Measurements from ENCODE around the gene SDHAF3. TPM values are rescaled to one million over a fixed set of nuclear protein-coding genes. Genes with fewer than 3 reads are reported as not detected.

The SDHAF3 gene
- total RNA-seq, 1 experiment from 2014 or later, result 25.0 TPM

GRCh38 chr7:97089771-97090170 is 27.7 kb upstream of the SDHAF3 start:
- no peaks in the 10 kb centered on the region for H3K9me3 ChIP-seq (ENCODE audit: control insufficient read depth in 1 of 2, insufficient read depth in 1 of 2, low read depth in 1 of 2, low read length in 2 of 2)
- POLR2A ChIA-PET, result no interaction called here
- no peak overlapping the region for H3K9ac ChIP-seq (ENCODE audit: low read length)
- H3K27ac ChIP-seq (ENCODE audit: low read depth, low read length), result no peak overlapping the region
- BruUV-seq (replicated peaks), result no TSS peak
- H3K4me2 ChIP-seq (ENCODE audit: low read length), result no peak overlapping the region
- TF ChIP-seq, protein P1, sequence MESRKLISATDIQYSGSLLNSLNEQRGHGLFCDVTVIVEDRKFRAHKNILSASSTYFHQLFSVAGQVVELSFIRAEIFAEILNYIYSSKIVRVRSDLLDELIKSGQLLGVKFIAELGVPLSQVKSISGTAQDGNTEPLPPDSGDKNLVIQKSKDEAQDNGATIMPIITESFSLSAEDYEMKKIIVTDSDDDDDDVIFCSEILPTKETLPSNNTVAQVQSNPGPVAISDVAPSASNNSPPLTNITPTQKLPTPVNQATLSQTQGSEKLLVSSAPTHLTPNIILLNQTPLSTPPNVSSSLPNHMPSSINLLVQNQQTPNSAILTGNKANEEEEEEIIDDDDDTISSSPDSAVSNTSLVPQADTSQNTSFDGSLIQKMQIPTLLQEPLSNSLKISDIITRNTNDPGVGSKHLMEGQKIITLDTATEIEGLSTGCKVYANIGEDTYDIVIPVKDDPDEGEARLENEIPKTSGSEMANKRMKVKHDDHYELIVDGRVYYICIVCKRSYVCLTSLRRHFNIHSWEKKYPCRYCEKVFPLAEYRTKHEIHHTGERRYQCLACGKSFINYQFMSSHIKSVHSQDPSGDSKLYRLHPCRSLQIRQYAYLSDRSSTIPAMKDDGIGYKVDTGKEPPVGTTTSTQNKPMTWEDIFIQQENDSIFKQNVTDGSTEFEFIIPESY (IDR thresholded peaks at IDR 0.05; ENCODE audit: extremely low read depth, insufficient replicate concordance, low read length), result no peak
- TF ChIP-seq CBX3 (IDR thresholded peaks at IDR 0.05; ENCODE audit: low read depth), result no peak
- TF ChIP-seq POLR2AphosphoS5 (IDR thresholded peaks at IDR 0.05; ENCODE audit: low read depth, low read length), result no peak
- TF ChIP-seq, protein P2, sequence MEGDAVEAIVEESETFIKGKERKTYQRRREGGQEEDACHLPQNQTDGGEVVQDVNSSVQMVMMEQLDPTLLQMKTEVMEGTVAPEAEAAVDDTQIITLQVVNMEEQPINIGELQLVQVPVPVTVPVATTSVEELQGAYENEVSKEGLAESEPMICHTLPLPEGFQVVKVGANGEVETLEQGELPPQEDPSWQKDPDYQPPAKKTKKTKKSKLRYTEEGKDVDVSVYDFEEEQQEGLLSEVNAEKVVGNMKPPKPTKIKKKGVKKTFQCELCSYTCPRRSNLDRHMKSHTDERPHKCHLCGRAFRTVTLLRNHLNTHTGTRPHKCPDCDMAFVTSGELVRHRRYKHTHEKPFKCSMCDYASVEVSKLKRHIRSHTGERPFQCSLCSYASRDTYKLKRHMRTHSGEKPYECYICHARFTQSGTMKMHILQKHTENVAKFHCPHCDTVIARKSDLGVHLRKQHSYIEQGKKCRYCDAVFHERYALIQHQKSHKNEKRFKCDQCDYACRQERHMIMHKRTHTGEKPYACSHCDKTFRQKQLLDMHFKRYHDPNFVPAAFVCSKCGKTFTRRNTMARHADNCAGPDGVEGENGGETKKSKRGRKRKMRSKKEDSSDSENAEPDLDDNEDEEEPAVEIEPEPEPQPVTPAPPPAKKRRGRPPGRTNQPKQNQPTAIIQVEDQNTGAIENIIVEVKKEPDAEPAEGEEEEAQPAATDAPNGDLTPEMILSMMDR (IDR thresholded peaks at IDR 0.05 in 2 of 3, conservative IDR thresholded peaks at IDR 0.05 in 1 of 3; ENCODE audit: borderline replicate concordance in 1 of 3, insufficient read depth in 1 of 3, low read depth in 2 of 3, low read length in 2 of 3), result no peak
- TF ChIP-seq FOSL1 (IDR thresholded peaks at IDR 0.05; ENCODE audit: low read depth), result no peak
- intact Hi-C loops (cut with micrococcal nuclease), result no loop called here
- ATAC-seq, result no peak
- H3K36me3 ChIP-seq (ENCODE audit: control insufficient read depth in 1 of 2, insufficient read depth in 2 of 2, low read length in 2 of 2), result no peaks in the 10 kb centered on the region
- CTCF ChIA-PET, result no interaction called here
- no peaks in the 10 kb centered on the region for H4K20me1 ChIP-seq (ENCODE audit: insufficient read depth)
- no peaks in the 10 kb centered on the region for H3K79me2 ChIP-seq (ENCODE audit: insufficient read depth, low read length)
- no peaks in the 10 kb centered on the region for H3K9me2 ChIP-seq (ENCODE audit: insufficient read depth)
- H3K27me3 ChIP-seq (ENCODE audit: insufficient read depth, low read length), result peaks cover 25% of the 10 kb centered on the region
- RAD21 ChIA-PET (ENCODE audit: low non-redundant PET in 1 of 2, low total read pairs in 2 of 2, uncharacterized antibody in 2 of 2, unreplicated experiment in 2 of 2), result no interaction called here
- no peaks in the 10 kb centered on the region for H3K4me1 ChIP-seq (ENCODE audit: control insufficient read depth in 1 of 2, insufficient read depth in 2 of 2, low read length in 2 of 2)
- H2AFZ ChIP-seq (ENCODE audit: low read depth, low read length, poor library complexity, severe bottlenecking), result no peak overlapping the region
- no peak overlapping the region for H3K4me3 ChIP-seq (replicated peaks in 1 of 2; ENCODE audit: low read depth in 1 of 2, low read length in 2 of 2)
- DNase-seq (ENCODE audit: low read depth, low spot score), result no peak

Measured in HCT116 (cell line).